HG02970 (cell line): ENCODE measurements around the gene PSORS1C1.
"Not testable (repeated sequence)": the region's sequence is repeated elsewhere in the genome, so short reads cannot be mapped to it uniquely, and the experiment has no call there.

Source experiments
- ATAC-seq: cut with Tn5 transposase; IDR thresholded peaks from one replicate; pipeline ENCODE4 v1.9.1; 2021; ENCODE audit warnings: mild to moderate bottlenecking, moderate library complexity, moderate number of reproducible peaks; ENCODE audit not compliant: unreplicated experiment, low FRiP score

The PSORS1C1 gene

DNA sequence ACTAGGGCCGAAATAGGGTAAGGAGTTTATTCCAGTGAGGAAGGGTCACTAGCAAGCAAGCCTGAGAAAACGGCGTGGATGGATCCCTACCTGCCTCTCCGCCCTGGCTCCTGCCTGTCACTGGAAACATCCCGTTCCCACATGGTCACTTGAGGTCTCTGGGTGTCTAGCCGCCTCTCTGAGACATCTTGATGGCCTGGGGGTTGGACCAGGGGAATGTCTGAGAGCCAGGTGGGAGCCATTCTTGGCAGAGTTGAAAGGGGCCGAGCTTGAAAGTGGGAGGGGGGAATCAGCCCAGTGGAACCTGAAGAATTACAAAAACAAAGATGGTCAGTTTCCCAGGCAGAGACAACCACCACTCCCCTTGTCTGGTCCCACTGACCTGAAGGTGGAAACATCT is 42.0 kb downstream of the PSORS1C1 start:
- ATAC-seq = no peak

DNA sequence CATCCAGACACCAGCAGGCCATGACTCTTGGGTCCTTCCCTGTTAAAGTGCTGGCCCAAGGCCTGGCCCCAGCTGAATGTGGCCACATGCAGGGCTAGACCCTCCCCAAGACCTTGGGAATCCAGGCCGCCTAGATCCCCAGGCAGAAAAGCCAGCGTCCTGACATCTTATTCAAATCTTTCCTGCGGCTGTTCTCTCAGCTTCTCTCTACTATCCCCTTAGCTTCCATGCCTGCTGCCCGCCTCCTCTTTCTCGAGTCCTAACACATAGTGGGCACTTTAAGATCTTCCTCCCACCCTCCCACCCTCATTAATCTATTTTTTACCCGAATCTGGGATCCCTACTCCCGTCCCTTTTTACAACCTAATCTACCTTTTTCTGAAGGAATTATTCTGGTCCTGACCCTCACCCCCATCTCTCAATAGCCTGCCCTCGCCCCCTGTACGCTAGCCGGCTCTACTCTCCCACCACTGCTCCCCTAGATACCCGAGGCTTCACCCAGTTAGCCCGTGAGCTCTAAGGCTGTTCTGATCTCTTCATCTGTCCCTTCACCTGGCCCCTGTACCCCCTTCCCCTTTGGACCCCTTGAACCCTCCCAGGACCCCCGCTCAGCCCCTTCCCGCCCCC is 43.0 kb downstream of the PSORS1C1 start, which contains the start of gene CCHCR1:
CCHCR1 (minus strand) TSS at position 290 of the 627 bp plus-strand sequence; CDS start at position 88, 202 bp downstream.
- ATAC-seq = no peak

DNA sequence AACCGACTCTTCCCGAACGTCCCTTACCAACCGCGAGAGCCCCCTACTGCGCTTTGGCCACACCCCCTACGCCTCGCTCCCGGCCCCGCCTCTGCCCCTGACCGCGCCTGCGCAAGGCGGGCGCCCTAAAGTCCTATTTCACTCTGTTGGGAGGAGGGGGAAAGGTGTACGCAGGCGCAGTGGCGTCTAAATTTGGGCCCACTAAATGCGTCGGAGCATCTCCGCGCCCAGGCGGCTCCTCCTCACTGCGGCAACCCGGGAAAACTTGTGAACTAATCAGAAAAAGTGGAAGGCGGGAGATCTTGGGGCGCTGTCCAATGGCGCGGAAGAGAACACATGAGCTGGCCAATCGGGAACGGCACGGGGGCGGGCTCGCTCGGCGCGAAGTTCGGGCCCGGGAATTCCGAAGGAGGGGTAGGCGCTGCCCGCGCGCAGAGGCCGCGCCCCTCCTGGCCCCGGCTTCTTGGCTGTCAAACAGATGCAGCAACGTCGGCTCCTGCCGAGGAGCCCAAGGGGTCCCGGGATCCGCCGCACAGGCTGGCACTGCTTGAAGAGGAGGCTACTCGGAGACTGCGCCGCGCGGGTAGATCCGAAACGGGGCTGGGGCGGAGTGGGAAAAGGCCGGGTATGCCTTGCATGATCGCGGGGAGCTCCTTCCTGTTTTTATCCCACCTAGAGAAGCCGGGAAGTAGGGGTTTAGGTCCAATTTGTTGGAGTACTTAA is 43.7 kb downstream of the PSORS1C1 start, which contains the start of gene TCF19:
TCF19 (plus strand) TSS at position 450 of the 723 bp plus-strand sequence. CDS start 881 bp downstream, outside the sequence.
- peak; percentile 89 for ATAC-seq

DNA sequence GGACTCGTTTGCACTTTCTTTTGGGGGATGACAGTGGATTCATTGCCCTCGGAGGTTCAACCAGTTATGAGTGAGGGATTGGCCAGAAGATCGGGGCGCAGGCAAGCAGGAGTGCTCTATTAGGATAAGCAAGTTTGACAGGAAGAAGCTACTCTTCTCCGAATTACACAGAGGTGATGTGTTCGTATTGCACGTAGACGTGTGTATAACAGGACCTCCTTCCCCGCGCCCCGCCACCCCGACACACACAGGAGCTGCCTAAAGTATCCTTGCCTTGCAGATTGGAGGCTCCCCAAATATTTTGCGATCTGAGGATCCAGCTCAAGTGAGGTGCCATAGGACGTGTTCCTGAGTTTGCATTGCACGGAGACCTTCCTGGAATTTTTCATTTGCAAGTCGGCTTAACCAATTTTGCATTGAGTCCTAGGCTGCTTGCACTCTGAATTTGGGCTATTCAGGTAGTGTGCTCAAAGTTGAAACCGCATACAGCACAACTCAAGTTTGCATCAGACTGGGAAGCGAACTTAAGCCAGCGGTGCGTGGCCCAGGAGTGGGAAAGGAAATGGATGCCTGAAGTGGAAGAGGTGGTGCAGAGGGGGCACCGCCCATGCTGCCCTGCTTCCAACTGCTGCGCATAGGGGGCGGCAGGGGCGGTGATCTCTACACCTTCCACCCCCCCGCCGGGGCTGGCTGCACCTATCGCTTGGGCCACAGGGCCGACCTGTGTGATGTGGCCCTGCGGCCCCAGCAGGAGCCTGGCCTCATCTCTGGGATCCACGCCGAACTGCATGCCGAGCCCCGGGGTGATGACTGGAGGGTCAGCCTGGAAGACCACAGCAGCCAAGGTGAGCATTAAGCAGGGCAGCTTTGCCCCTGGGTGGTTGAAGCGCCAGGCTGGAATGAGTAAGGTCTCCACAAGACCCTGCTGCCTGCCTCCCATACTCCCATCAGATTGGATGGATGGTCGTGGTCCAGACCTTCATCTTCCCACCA is 44.6 kb downstream of the PSORS1C1 start:
- ATAC-seq = no peak

DNA sequence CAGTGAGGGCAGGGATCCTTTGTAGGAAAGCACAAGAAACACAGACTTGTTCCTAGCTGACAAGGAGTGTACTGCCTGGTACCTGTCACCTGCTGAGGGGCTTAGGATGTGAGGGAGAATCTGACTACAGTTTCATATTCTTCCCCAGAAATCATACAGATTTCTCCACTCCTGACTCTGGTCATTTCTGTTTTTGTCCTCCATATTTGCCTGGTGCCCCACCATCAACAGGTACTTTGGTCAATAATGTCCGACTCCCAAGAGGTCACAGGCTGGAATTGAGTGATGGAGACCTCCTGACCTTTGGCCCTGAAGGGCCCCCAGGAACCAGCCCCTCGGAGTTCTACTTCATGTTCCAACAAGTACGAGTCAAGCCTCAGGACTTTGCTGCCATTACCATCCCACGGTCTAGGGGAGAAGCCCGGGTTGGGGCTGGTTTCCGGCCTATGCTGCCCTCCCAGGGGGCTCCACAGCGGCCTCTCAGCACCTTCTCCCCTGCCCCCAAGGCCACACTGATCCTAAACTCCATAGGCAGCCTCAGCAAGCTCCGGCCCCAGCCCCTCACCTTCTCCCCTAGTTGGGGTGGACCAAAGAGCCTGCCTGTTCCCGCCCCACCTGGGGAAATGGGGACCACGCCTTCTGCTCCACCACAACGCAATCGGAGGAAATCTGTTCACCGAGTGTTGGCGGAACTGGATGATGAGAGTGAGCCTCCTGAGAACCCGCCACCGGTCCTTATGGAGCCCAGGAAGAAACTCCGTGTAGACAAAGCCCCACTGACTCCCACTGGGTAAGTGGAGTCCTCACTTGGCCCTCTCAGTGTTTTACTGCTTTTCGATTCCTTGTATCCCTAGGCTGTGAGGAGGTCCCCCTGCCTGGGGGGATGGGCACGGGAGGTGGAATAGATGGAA is 46.9 kb downstream of the PSORS1C1 start:
- ATAC-seq = no peak

DNA sequence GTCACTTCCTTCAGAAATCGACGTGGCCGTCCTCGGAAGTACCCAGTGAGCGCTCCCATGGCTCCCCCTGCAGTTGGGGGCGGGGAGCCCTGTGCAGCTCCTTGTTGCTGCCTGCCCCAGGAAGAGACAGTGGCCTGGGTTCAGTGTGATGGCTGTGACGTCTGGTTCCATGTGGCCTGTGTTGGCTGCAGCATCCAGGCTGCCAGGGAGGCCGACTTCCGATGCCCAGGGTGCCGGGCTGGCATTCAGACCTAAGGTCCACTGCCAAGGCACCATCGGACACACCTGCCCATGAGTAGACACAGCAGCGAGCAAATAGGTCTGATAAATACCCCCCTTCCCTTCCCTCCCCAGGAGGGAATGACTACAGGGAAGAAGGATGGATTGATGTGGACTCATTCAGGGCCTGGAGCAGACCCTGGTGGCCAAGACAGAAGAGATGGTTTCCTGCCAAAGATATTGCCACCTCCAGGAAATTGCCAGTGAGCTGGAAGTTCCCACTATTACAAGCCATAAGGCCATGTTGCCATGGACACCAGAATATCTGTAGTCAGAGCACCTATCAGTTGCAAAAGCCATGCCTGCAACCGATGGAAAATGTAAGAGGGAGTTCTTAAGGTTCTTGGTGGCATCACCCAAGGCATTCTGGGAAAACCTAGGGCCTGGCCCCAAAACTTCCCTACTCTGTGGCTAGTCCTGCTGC is 48.0 kb downstream of the PSORS1C1 start:
- no peak for ATAC-seq

- no peak for ATAC-seq
Observed at GRCh38 chr6:31163922-31164321, 49.3 kb downstream of the PSORS1C1 start.

GRCh38 chr6:31164475-31165063 is 50.0 kb downstream of the PSORS1C1 start:
- not testable (repeated sequence) for ATAC-seq

DNA sequence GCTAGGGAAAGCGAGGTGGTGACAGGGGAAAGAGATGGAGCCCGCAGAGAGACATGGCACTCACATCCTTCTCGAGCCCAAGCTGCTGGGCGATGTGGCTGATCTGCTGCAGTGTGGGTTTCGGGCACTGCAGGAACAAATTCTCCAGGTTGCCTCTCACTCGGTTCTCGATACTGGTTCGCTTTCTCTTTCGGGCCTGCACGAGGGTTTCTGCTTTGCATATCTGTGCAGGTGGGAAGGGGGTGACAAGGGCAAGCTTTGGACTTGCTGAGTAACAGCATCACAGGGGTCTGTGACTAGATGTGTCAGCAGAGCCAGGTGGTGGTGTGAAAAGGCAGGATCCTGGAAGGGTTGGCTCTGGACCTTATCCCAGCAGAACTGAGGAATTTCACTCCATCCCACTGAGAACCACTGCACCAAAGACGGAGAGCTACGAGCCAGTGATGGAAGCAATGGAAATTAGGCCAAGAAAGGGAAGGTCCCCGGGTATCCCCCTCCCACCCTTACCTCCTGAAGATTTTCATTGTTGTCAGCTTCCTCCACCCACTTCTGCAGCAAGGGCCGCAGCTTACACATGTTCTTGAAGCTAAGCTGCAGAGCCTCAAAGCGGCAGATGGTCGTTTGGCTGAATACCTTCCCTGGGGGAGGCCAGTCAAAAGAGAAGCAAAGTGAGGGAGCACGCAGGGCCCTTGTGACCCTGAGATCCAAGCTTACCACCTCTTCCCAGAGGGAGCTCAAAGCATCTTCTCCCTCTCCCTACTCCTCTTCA is 50.6 kb downstream of the PSORS1C1 start:
- peak; percentile 69 for ATAC-seq

- ATAC-seq = no peak
Observed at GRCh38 chr6:31165986-31166385, 51.4 kb downstream of the PSORS1C1 start.

- no peak for ATAC-seq
Observed at GRCh38 chr6:31168606-31169005, 54.0 kb downstream of the PSORS1C1 start.

DNA sequence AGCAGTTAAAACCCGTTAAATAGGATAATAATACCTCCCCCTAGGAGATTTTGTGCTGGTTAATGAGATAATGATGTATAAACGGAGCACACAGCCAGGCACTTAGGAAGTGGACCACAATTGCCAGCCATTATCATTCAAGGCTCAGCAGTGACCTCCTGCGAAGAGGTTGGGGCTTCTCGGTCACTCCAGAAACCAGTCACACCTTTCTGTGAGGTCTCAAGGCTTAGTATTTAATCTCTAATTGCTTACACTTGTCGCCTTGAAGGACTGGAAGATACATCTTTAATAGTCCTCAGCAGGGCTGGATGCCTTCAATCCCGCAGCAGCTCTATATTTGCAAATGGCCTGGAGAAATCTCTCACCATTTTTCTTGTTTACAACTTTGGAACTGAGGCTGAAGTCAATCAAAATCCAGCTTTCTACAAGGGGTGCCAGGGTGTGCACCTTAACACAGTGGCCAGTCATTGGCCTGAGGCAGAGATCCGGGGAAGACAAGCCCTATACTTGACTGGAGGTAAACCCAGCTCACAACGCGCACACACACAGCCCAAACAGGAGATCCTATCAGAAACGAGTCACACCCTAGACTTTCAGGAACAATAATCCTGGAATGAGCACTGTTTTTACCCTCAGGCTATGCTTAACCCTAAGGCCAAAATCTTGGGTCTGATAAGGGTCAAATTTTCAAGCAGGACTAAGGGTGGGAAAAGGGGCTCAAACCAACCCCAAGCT is 54.7 kb downstream of the PSORS1C1 start:
- no peak for ATAC-seq

DNA sequence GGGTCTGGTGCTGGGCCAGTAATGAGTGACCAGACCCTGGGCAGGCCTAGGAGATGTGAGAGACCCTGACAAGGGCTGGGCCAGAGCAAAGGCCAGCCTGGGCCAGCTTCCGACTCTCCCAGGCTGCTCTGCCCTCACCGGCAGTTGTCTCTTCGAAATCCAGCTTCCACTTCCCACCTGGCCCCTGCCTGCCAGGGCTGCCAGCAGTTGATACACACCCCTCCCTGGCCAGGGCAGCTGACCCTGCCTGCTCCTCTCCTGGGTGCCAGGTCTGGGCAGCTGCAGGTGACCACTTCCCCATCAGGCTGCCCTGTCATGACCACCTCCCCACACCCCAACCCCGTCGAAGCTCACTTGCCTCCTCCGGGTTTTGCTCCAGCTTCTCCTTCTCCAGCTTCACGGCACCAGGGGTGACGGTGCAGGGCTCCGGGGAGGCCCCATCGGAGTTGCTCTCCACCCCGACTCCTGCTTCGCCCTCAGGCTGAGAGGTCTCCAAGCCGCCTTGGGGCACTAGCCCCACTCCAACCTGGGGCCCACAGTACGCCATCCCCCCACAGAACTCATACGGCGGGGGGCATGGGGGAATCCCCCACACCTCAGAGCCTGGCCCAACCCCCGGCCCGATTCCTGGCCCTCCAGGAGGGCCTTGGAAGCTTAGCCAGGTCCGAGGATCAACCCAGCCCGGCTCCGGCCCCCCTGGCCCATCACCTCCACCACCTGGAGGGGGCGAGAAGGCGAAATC is 55.4 kb downstream of the PSORS1C1 start:
- ATAC-seq = not testable (repeated sequence)

GRCh38 chr6:31170600-31170881 is 55.9 kb downstream of the PSORS1C1 start, which contains the start of gene POU5F1:
Gene POU5F1, minus strand, starts transcription at chr6:31170682. Its CDS starts 62 bp downstream, at chr6:31170620.
- no peak for ATAC-seq

- no peak for ATAC-seq
Observed at GRCh38 chr6:31170987-31171671, 56.5 kb downstream of the PSORS1C1 start.
